ENCODE data around the gene CLMP.
"Not testable (repeated sequence)": the region's sequence is repeated elsewhere in the genome, so short reads cannot be mapped to it uniquely, and the experiment has no call there.

The CLMP gene

GRCh38 chr11:123061403-123062157 is 133.5 kb downstream of the CLMP start, which contains the start of gene HSPA8:
Gene HSPA8 (minus strand): TSS chr11:123062136. CDS start chr11:123061324, 812 bp downstream.
- no peaks in the 10 kb centered on the region for H3K27me3 ChIP-seq (replicated peaks; ENCODE audit: control insufficient read depth, insufficient read depth, low read length)
- peaks cover 52% of the 10 kb centered on the region for H3K4me1 ChIP-seq (ENCODE audit: control insufficient read depth, insufficient read depth, low read length)
- peak within 1 kb of the TSS; percentile 97 for H3K4me3 ChIP-seq (ENCODE audit: low read length)
- H3K9ac ChIP-seq (ENCODE audit: low read length) = peak within 1 kb of the TSS; percentile 100
- peaks cover 45% of the 10 kb centered on the region for H3K36me3 ChIP-seq (ENCODE audit: control insufficient read depth, insufficient read depth, low read length, severe bottlenecking)
- DNase-seq (ENCODE audit: low read depth) = peak; percentile 81
- no peaks in the 10 kb centered on the region for H3K9me3 ChIP-seq (ENCODE audit: control insufficient read depth, low read length)

GRCh38 chr11:123060277-123061000 is 134.6 kb downstream of the CLMP start:
- DNase-seq (ENCODE audit: low read depth) = peak; percentile 27
- peaks cover 57% of the 10 kb centered on the region for H3K36me3 ChIP-seq (ENCODE audit: control insufficient read depth, insufficient read depth, low read length, severe bottlenecking)
- H3K4me3 ChIP-seq (ENCODE audit: low read length) = peak overlapping the region; percentile 97
- no peaks in the 10 kb centered on the region for H3K9me3 ChIP-seq (ENCODE audit: control insufficient read depth, low read length)
- H3K4me1 ChIP-seq (ENCODE audit: control insufficient read depth, insufficient read depth, low read length) = peaks cover 45% of the 10 kb centered on the region
- peak overlapping the region; percentile 100 for H3K9ac ChIP-seq (ENCODE audit: low read length)
- no peaks in the 10 kb centered on the region for H3K27me3 ChIP-seq (replicated peaks; ENCODE audit: control insufficient read depth, insufficient read depth, low read length)

- DNase-seq (ENCODE audit: low read depth); H3K27me3 ChIP-seq (replicated peaks; ENCODE audit: control insufficient read depth, insufficient read depth, low read length); H3K9me3 ChIP-seq (ENCODE audit: control insufficient read depth, low read length): not testable (repeated sequence)
- Histone ChIP-seq H3K9ac (ENCODE audit: low read length) (peak overlapping the region; percentile 100), H3K4me1 (ENCODE audit: control insufficient read depth, insufficient read depth, low read length) (peaks cover 38% of the 10 kb centered on the region), H3K4me3 (ENCODE audit: low read length) (peak overlapping the region; percentile 97), H3K36me3 (ENCODE audit: control insufficient read depth, insufficient read depth, low read length, severe bottlenecking) (peaks cover 65% of the 10 kb centered on the region)
These were observed 135.8 kb downstream of the CLMP start for GRCh38 chr11:123059041-123059920.

- Histone ChIP-seq H3K9me3 (ENCODE audit: control insufficient read depth, low read length) (no peaks in the 10 kb centered on the region), H3K9ac (ENCODE audit: low read length) (peak overlapping the region; percentile 16), H3K4me1 (ENCODE audit: control insufficient read depth, insufficient read depth, low read length) (peaks cover 24% of the 10 kb centered on the region), H3K4me3 (ENCODE audit: low read length) (peak overlapping the region; percentile 97), H3K36me3 (ENCODE audit: control insufficient read depth, insufficient read depth, low read length, severe bottlenecking) (peaks cover 69% of the 10 kb centered on the region), H3K27me3 (replicated peaks; ENCODE audit: control insufficient read depth, insufficient read depth, low read length) (no peaks in the 10 kb centered on the region)
- no peak for DNase-seq (ENCODE audit: low read depth)
These were observed 137.3 kb downstream of the CLMP start for GRCh38 chr11:123057661-123058305.

GRCh38 chr11:123056835-123057491 is 138.1 kb downstream of the CLMP start:
- peaks cover 69% of the 10 kb centered on the region for H3K36me3 ChIP-seq (ENCODE audit: control insufficient read depth, insufficient read depth, low read length, severe bottlenecking)
- H3K9me3 ChIP-seq (ENCODE audit: control insufficient read depth, low read length) = no peaks in the 10 kb centered on the region
- H3K9ac ChIP-seq (ENCODE audit: low read length) = peak overlapping the region; percentile 39
- H3K4me1 ChIP-seq (ENCODE audit: control insufficient read depth, insufficient read depth, low read length) = peaks cover 24% of the 10 kb centered on the region
- H3K4me3 ChIP-seq (ENCODE audit: low read length) = no peak overlapping the region
- H3K27me3 ChIP-seq (replicated peaks; ENCODE audit: control insufficient read depth, insufficient read depth, low read length) = no peaks in the 10 kb centered on the region
- DNase-seq (ENCODE audit: low read depth) = no peak

- DNase-seq (ENCODE audit: low read depth) = no peak
- Histone ChIP-seq H3K9ac (ENCODE audit: low read length) (no peak overlapping the region), H3K9me3 (ENCODE audit: control insufficient read depth, low read length) (no peaks in the 10 kb centered on the region), H3K4me3 (ENCODE audit: low read length) (no peak overlapping the region), H3K4me1 (ENCODE audit: control insufficient read depth, insufficient read depth, low read length) (peaks cover 24% of the 10 kb centered on the region), H3K27me3 (replicated peaks; ENCODE audit: control insufficient read depth, insufficient read depth, low read length) (no peaks in the 10 kb centered on the region), H3K36me3 (ENCODE audit: control insufficient read depth, insufficient read depth, low read length, severe bottlenecking) (peaks cover 61% of the 10 kb centered on the region)
These were observed 139.7 kb downstream of the CLMP start for GRCh38 chr11:123055191-123055901.

GRCh38 chr11:123054301-123055065 is 140.6 kb downstream of the CLMP start:
- no peaks in the 10 kb centered on the region for H3K9me3 ChIP-seq (ENCODE audit: control insufficient read depth, low read length)

GRCh38 chr11:123052901-123053721 is 141.9 kb downstream of the CLMP start:
- H3K27me3 ChIP-seq (replicated peaks; ENCODE audit: control insufficient read depth, insufficient read depth, low read length) = no peaks in the 10 kb centered on the region
- H3K4me3 ChIP-seq (ENCODE audit: low read length) = no peak overlapping the region
- H3K9me3 ChIP-seq (ENCODE audit: control insufficient read depth, low read length) = no peaks in the 10 kb centered on the region
- H3K36me3 ChIP-seq (ENCODE audit: control insufficient read depth, insufficient read depth, low read length, severe bottlenecking) = peaks cover 39% of the 10 kb centered on the region
- DNase-seq (ENCODE audit: low read depth) = no peak
- H3K9ac ChIP-seq (ENCODE audit: low read length) = no peak overlapping the region
- peaks cover 9% of the 10 kb centered on the region for H3K4me1 ChIP-seq (ENCODE audit: control insufficient read depth, insufficient read depth, low read length)

More at GRCh38 chr11:123054301-123055065, 140.6 kb downstream of the CLMP start:
- H3K4me1 ChIP-seq (ENCODE audit: control insufficient read depth, insufficient read depth, low read length) = peaks cover 23% of the 10 kb centered on the region
- DNase-seq (ENCODE audit: low read depth) = peak; percentile 92
- H3K4me3 ChIP-seq (ENCODE audit: low read length) = no peak overlapping the region
- no peaks in the 10 kb centered on the region for H3K27me3 ChIP-seq (replicated peaks; ENCODE audit: control insufficient read depth, insufficient read depth, low read length)
- H3K36me3 ChIP-seq (ENCODE audit: control insufficient read depth, insufficient read depth, low read length, severe bottlenecking) = peaks cover 52% of the 10 kb centered on the region
- H3K9ac ChIP-seq (ENCODE audit: low read length) = no peak overlapping the region

- H3K4me1 ChIP-seq (ENCODE audit: control insufficient read depth, insufficient read depth, low read length) = peaks cover 5% of the 10 kb centered on the region
- H3K27me3 ChIP-seq (replicated peaks; ENCODE audit: control insufficient read depth, insufficient read depth, low read length) = no peaks in the 10 kb centered on the region
- no peak overlapping the region for H3K9ac ChIP-seq (ENCODE audit: low read length)
- H3K36me3 ChIP-seq (ENCODE audit: control insufficient read depth, insufficient read depth, low read length, severe bottlenecking) = peaks cover 24% of the 10 kb centered on the region
- no peak overlapping the region for H3K4me3 ChIP-seq (ENCODE audit: low read length)
- no peak for DNase-seq (ENCODE audit: low read depth)
- H3K9me3 ChIP-seq (ENCODE audit: control insufficient read depth, low read length) = no peaks in the 10 kb centered on the region
These were observed 143.4 kb downstream of the CLMP start for GRCh38 chr11:123051634-123052033.
